ENCODE results near the gene AP1B1. TPM values are rescaled to one million over a fixed set of nuclear protein-coding genes. Genes with fewer than 3 reads are reported as not detected.

AP1B1 gene
- total RNA-seq, 1 donor, result 37.3 TPM

DNA sequence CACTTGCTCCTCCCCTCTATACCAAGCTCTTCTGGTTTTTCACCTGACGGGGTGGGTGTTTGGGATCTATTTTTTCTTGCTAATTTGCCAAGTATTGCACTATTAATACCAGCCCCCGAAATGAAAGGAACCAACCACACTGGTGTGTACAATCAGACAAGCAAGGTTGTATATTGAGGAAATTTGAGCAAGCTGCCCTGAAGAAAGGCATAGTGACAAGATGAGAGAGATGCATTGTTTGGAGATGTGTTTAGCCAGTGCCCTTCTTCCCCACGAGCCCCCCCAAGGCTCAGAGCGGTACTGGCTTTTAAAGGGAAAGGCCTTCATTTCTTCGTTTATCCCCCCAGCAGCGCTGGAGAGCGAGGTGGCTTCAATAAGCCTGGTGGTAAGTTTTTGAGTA lies 97.2 kb downstream of the AP1B1 start:
- Histone ChIP-seq H3K36me3 (ENCODE audit: insufficient read depth, low read length) (peaks cover 97% of the 10 kb centered on the region), H3K79me2 (ENCODE audit: insufficient read depth, low read length) (peaks cover 58% of the 10 kb centered on the region)
- peak; percentile 18 for DNase-seq (ENCODE audit: insufficient read length, low spot score, missing footprints)

GRCh38 chr22:29290061-29290460 lies 98.3 kb downstream of the AP1B1 start:
- no peak overlapping the region for H2AFZ ChIP-seq (ENCODE audit: low read length)
- H3K36me3 ChIP-seq (ENCODE audit: insufficient read depth, low read length), result peaks cover 92% of the 10 kb centered on the region
- H3K4me3 ChIP-seq (ENCODE audit: insufficient read depth, low read length), result no peak overlapping the region
- H3K27ac ChIP-seq (ENCODE audit: low read depth, low read length), result no peak overlapping the region
- no peaks in the 10 kb centered on the region for H3K4me1 ChIP-seq (ENCODE audit: insufficient read depth, low read length)
- no peaks in the 10 kb centered on the region for H3K9me3 ChIP-seq (ENCODE audit: low read depth, low read length)
- H3K4me2 ChIP-seq (ENCODE audit: insufficient read depth, low read length), result no peak overlapping the region
- TF ChIP-seq, protein P1, sequence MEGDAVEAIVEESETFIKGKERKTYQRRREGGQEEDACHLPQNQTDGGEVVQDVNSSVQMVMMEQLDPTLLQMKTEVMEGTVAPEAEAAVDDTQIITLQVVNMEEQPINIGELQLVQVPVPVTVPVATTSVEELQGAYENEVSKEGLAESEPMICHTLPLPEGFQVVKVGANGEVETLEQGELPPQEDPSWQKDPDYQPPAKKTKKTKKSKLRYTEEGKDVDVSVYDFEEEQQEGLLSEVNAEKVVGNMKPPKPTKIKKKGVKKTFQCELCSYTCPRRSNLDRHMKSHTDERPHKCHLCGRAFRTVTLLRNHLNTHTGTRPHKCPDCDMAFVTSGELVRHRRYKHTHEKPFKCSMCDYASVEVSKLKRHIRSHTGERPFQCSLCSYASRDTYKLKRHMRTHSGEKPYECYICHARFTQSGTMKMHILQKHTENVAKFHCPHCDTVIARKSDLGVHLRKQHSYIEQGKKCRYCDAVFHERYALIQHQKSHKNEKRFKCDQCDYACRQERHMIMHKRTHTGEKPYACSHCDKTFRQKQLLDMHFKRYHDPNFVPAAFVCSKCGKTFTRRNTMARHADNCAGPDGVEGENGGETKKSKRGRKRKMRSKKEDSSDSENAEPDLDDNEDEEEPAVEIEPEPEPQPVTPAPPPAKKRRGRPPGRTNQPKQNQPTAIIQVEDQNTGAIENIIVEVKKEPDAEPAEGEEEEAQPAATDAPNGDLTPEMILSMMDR (IDR thresholded peaks at IDR 0.05; ENCODE audit: extremely low read depth, low read depth, low read length), result no peak
- H3K27me3 ChIP-seq (ENCODE audit: insufficient read depth, low read length), result no peaks in the 10 kb centered on the region
- peaks cover 64% of the 10 kb centered on the region for H3K79me2 ChIP-seq (ENCODE audit: insufficient read depth, low read length)
- no peak for DNase-seq (ENCODE audit: insufficient read length, low spot score, missing footprints)
- peaks cover 11% of the 10 kb centered on the region for H4K20me1 ChIP-seq (ENCODE audit: insufficient read depth, low read length)

More for the DNA sequence above, 97.2 kb downstream of the AP1B1 start:
- Histone ChIP-seq H3K9me3 (ENCODE audit: low read depth, low read length) (no peaks in the 10 kb centered on the region), H3K27ac (ENCODE audit: low read depth, low read length) (no peak overlapping the region), H3K4me3 (ENCODE audit: insufficient read depth, low read length) (no peak overlapping the region), H3K4me2 (ENCODE audit: insufficient read depth, low read length) (no peak overlapping the region), H3K4me1 (ENCODE audit: insufficient read depth, low read length) (no peaks in the 10 kb centered on the region), H3K27me3 (ENCODE audit: insufficient read depth, low read length) (no peaks in the 10 kb centered on the region), H2AFZ (ENCODE audit: low read length) (no peak overlapping the region), H4K20me1 (ENCODE audit: insufficient read depth, low read length) (peaks cover 10% of the 10 kb centered on the region)
- TF ChIP-seq, protein P1 (IDR thresholded peaks at IDR 0.05; ENCODE audit: extremely low read depth, low read depth, low read length), result no peak

- no peak for DNase-seq (ENCODE audit: insufficient read length, low spot score, missing footprints)
- no peak overlapping the region for H3K27ac ChIP-seq (ENCODE audit: low read depth, low read length)
- no peak overlapping the region for H2AFZ ChIP-seq (ENCODE audit: low read length)
- H3K9me3 ChIP-seq (ENCODE audit: low read depth, low read length), result no peaks in the 10 kb centered on the region
- TF ChIP-seq, protein P1 (IDR thresholded peaks at IDR 0.05; ENCODE audit: extremely low read depth, low read depth, low read length), result no peak
- peaks cover 19% of the 10 kb centered on the region for H4K20me1 ChIP-seq (ENCODE audit: insufficient read depth, low read length)
- H3K27me3 ChIP-seq (ENCODE audit: insufficient read depth, low read length), result no peaks in the 10 kb centered on the region
- peaks cover 93% of the 10 kb centered on the region for H3K36me3 ChIP-seq (ENCODE audit: insufficient read depth, low read length)
- no peak overlapping the region for H3K4me2 ChIP-seq (ENCODE audit: insufficient read depth, low read length)
- H3K79me2 ChIP-seq (ENCODE audit: insufficient read depth, low read length), result peaks cover 75% of the 10 kb centered on the region
- H3K4me1 ChIP-seq (ENCODE audit: insufficient read depth, low read length), result no peaks in the 10 kb centered on the region
- H3K4me3 ChIP-seq (ENCODE audit: insufficient read depth, low read length), result no peak overlapping the region
Observed at GRCh38 chr22:29288837-29289236, 99.5 kb downstream of the AP1B1 start.

- H3K4me1 ChIP-seq (ENCODE audit: insufficient read depth, low read length), result no peaks in the 10 kb centered on the region
- no peak overlapping the region for H3K27ac ChIP-seq (ENCODE audit: low read depth, low read length)
- no peaks in the 10 kb centered on the region for H3K9me3 ChIP-seq (ENCODE audit: low read depth, low read length)
- peaks cover 83% of the 10 kb centered on the region for H3K36me3 ChIP-seq (ENCODE audit: insufficient read depth, low read length)
- H4K20me1 ChIP-seq (ENCODE audit: insufficient read depth, low read length), result peaks cover 35% of the 10 kb centered on the region
- peaks cover 83% of the 10 kb centered on the region for H3K79me2 ChIP-seq (ENCODE audit: insufficient read depth, low read length)
- no peak overlapping the region for H3K4me2 ChIP-seq (ENCODE audit: insufficient read depth, low read length)
- DNase-seq (ENCODE audit: insufficient read length, low spot score, missing footprints), result no peak
- TF ChIP-seq, protein P1 (IDR thresholded peaks at IDR 0.05; ENCODE audit: extremely low read depth, low read depth, low read length), result no peak
- H3K4me3 ChIP-seq (ENCODE audit: insufficient read depth, low read length), result no peak overlapping the region
- no peaks in the 10 kb centered on the region for H3K27me3 ChIP-seq (ENCODE audit: insufficient read depth, low read length)
- H2AFZ ChIP-seq (ENCODE audit: low read length), result no peak overlapping the region
Observed at GRCh38 chr22:29284196-29284595, 104.2 kb downstream of the AP1B1 start.

Data from osteoblast (primary cell).